Right lobe of liver (tissue), 6 donors: ENCODE measurements around the gene HIVEP2. TPM values are rescaled to one million over a fixed set of nuclear protein-coding genes. Genes with fewer than 3 reads are reported as not detected.

ENCODE experiments used
- ATAC-seq, 4 donors: fragments of 200-7000 bp; cut with Tn5 transposase; one replicate each; pipeline ENCODE4 v1.9.1; 2020; ENCODE audit warnings: mild to moderate bottlenecking in 4 of 4, moderate library complexity in 4 of 4
- DNase-seq, 3 donors: peaks; one replicate each; pipeline ENCODE4 v3.0.0-alpha.2; 2020
- H3K27ac ChIP-seq, 3 donors: fragments of 200-600 bp; one replicate each; pipeline ENCODE4 v1.8.0; 2022
- H3K27me3 ChIP-seq, 2 donors: fragments of 200-600 bp; one replicate each; pipeline ENCODE4 v1.8.0; 2022
- H3K36me3 ChIP-seq, 4 donors: fragments of 200-600 bp; sonication (generic) in 1 of 4; one replicate each; pipeline versions ENCODE4 v1.5.1 to v1.8.0; 2017 to 2022; ENCODE audit warnings: control low read depth in 1 of 4
- H3K4me1 ChIP-seq, 4 donors: fragments of 200-600 bp; sonication (generic) in 1 of 4; one replicate each; pipeline versions ENCODE4 v1.5.1 to v1.8.0; 2017 to 2022; ENCODE audit warnings: control low read depth in 1 of 4
- H3K4me3 ChIP-seq, 3 donors: fragments of 200-600 bp; one replicate each; pipeline ENCODE4 v1.8.0; 2022
- H3K9me3 ChIP-seq, 4 donors: fragments of 200-600 bp; sonication (generic) in 1 of 4; one replicate each; pipeline versions ENCODE4 v1.5.1 to v1.8.0; 2017 to 2022; ENCODE audit warnings: control low read depth in 1 of 4
- POLR2A ChIP-seq: fragments of 450-650 bp; IDR thresholded peaks from one replicate; pipeline ENCODE4 v1.6.1; 2017; ENCODE audit warnings: antibody characterized with exemption, mild to moderate bottlenecking
- WGBS: methylation state at CpG from one replicate; pipeline ENCODE4 v1.1.6; 2018; ENCODE audit warnings: low coverage, low lambda C conversion rate; ENCODE audit not compliant: insufficient coverage; ENCODE audit errors: missing lambda C conversion rate; 5-methylcytosine and 5-hydroxymethylcytosine counted together
- intact Hi-C, 2 donors: fragments of 100-400 bp; cut with DNase I; formaldehyde crosslinking; loops; one replicate each; pipeline versions ENCODE4 v1.11.2 to v1.14.1; 2022
- total RNA-seq, 6 experiments: library from RNA; depleted of rRNA in 2 of 6; stranded (reverse); fragments of >200 nt in 2 of 6; fragmentation: NEBNext Ultra II Directional in 3 of 6; extraction: Animal tissue kit (Norgen Biotek cat#: 25700) in 3 of 6; gene quantifications; one replicate each; pipeline versions ENCODE4 v1.1.0 to v1.2.4, GENCODE V29; 2016 to 2023
- TF ChIP-seq, protein P1 (sequence below), 4 donors: fragments of 200-600 bp in 3 of 4; fragments of 450-650 bp in 1 of 4; IDR thresholded peaks; one replicate each; pipeline versions ENCODE4 v1.5.1 to v1.8.0; 2016 to 2022; ENCODE audit warnings: antibody characterized with exemption in 4 of 4, mild to moderate bottlenecking in 2 of 4
- donor health status: DM: no; HTN: yes; CAD: no.
- donor health status: DM: no; HTN: no; CAD: no.
- donor health status: DM: no; HTN: no; CAD: no.
- donor health status: DM: no; HTN: yes; CAD: no.
- donor health status: DM: no; HTN: yes; CAD: no.

Gene HIVEP2
- total RNA-seq, 6 experiments from 2014 or later: 3.0 to 8.9 (median 5.1) TPM

- Histone ChIP-seq H3K9me3 (no peaks in the 10 kb centered on the region), H3K27me3 (no peaks in the 10 kb centered on the region), H3K36me3 (no peaks in the 10 kb centered on the region), H3K4me1 (peaks cover 0 to 5% (median 0%) of the 10 kb centered on the region in 4 donors), H3K27ac (no peak overlapping the region), H3K4me3 (no peak overlapping the region)
- intact Hi-C loops: no loop called here
- DNase-seq (no peak), ATAC-seq (no peak)
- 95% methylated on average over 3 of the region's 3 CpGs for WGBS
- TF ChIP-seq POLR2A: no peak
- TF ChIP-seq, protein P1, sequence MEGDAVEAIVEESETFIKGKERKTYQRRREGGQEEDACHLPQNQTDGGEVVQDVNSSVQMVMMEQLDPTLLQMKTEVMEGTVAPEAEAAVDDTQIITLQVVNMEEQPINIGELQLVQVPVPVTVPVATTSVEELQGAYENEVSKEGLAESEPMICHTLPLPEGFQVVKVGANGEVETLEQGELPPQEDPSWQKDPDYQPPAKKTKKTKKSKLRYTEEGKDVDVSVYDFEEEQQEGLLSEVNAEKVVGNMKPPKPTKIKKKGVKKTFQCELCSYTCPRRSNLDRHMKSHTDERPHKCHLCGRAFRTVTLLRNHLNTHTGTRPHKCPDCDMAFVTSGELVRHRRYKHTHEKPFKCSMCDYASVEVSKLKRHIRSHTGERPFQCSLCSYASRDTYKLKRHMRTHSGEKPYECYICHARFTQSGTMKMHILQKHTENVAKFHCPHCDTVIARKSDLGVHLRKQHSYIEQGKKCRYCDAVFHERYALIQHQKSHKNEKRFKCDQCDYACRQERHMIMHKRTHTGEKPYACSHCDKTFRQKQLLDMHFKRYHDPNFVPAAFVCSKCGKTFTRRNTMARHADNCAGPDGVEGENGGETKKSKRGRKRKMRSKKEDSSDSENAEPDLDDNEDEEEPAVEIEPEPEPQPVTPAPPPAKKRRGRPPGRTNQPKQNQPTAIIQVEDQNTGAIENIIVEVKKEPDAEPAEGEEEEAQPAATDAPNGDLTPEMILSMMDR (IDR thresholded peaks at IDR 0.05): no peak
These were observed 110.1 kb downstream of the HIVEP2 start for GRCh38 chr6:142834853-142835252.

DNA sequence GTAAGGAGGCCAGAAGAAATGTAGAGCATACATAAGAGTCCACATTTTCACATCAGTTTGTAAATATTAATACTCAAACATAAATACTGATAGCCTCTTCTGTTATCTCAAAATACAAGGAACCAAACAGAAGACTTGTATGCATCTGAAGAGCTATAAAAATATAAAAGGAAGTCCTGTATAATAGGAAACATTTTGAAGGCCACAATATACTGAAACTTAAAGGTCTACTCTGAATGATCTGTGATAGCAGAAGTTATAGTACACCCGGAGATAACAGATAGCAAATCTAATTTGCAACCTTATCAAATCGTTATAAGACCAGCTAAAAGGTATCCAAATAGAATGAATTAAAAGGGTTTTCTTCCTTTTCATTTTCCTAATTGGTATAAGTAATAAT is 111.2 kb downstream of the HIVEP2 start:
- peaks cover 0 to under 1% (median 0%) of the 10 kb centered on the region in 4 donors for H3K4me1 ChIP-seq
- no peak overlapping the region for H3K27ac ChIP-seq
- intact Hi-C loops: no loop called here
- DNase-seq: no peak
- no peaks in the 10 kb centered on the region for H3K27me3 ChIP-seq
- H3K4me3 ChIP-seq: no peak overlapping the region
- no peaks in the 10 kb centered on the region for H3K9me3 ChIP-seq
- no peaks in the 10 kb centered on the region for H3K36me3 ChIP-seq
- TF ChIP-seq, protein P1 (IDR thresholded peaks at IDR 0.05): no peak
- TF ChIP-seq POLR2A: no peak
- 66% methylated on average over 2 of the region's 2 CpGs for WGBS
- no peak for ATAC-seq

DNA sequence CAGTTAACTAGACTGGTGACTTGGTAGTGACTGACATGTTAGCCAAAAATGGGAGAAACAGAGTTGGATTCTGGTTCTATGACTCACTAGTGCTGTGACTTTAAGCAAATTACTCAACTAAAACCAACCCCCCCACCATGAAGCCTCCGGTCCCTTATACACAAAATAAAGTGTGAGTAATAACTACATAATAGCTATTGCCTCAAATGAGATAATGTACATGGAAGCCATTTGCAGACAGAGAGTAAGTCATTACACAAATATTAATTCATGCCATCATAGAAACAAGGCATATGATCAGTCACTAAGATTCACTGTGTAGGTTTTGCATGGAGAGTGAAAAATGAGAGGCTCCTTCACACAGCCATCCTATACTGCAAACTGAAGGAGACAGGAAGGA is 111.9 kb downstream of the HIVEP2 start:
- Histone ChIP-seq H3K4me1 (no peaks in the 10 kb centered on the region), H3K4me3 (no peak overlapping the region), H3K9me3 (no peaks in the 10 kb centered on the region), H3K27ac (no peak overlapping the region), H3K36me3 (no peaks in the 10 kb centered on the region), H3K27me3 (no peaks in the 10 kb centered on the region)
- WGBS: 60% methylated on average over 1 of the region's 1 CpG
- no peak for DNase-seq
- TF ChIP-seq, protein P1 (IDR thresholded peaks at IDR 0.05): no peak
- TF ChIP-seq POLR2A: no peak
- ATAC-seq: peak in 1 of 4 donors; percentile 39
- intact Hi-C loops: no loop called here

GRCh38 chr6:142830807-142831206 is 114.2 kb downstream of the HIVEP2 start:
- no peak for DNase-seq
- 93% methylated on average over 5 of the region's 6 CpGs for WGBS
- H3K9me3 ChIP-seq: no peaks in the 10 kb centered on the region
- H3K36me3 ChIP-seq: no peaks in the 10 kb centered on the region
- intact Hi-C loops: no loop called here
- TF ChIP-seq, protein P1 (IDR thresholded peaks at IDR 0.05): no peak
- no peak for TF ChIP-seq POLR2A
- no peaks in the 10 kb centered on the region for H3K27me3 ChIP-seq
- no peaks in the 10 kb centered on the region for H3K4me1 ChIP-seq
- no peak overlapping the region for H3K27ac ChIP-seq
- no peak overlapping the region for H3K4me3 ChIP-seq
- ATAC-seq: no peak
